Inflammatory macrophage (primary cell): ENCODE results near the gene IGFN1.

Experiments used
- DNase-seq, 2 donors: peaks; one replicate each; pipeline ENCODE4 v3.0.0-alpha.2; 2020 to 2022

Gene IGFN1

GRCh38 chr1:201267481-201268229 is 77.0 kb downstream of the IGFN1 start:
- no peak for DNase-seq

- DNase-seq: no peak
Measured at GRCh38 chr1:201268604-201269151, 78.1 kb downstream of the IGFN1 start.

GRCh38 chr1:201269281-201269680 is 78.7 kb downstream of the IGFN1 start:
- DNase-seq: no peak

- no peak for DNase-seq
Measured at GRCh38 chr1:201269900-201270410, 79.3 kb downstream of the IGFN1 start.

GRCh38 chr1:201270616-201271390 is 80.2 kb downstream of the IGFN1 start:
- no peak for DNase-seq

GRCh38 chr1:201272799-201273198 is 82.2 kb downstream of the IGFN1 start:
- DNase-seq: no peak

GRCh38 chr1:201274616-201275252 is 84.1 kb downstream of the IGFN1 start:
- DNase-seq: no peak

GRCh38 chr1:201275253-201275666 is 84.6 kb downstream of the IGFN1 start:
- DNase-seq: no peak

- DNase-seq: no peak
Measured at GRCh38 chr1:201276891-201277290, 86.3 kb downstream of the IGFN1 start.

GRCh38 chr1:201277441-201277840 is 86.8 kb downstream of the IGFN1 start:
- no peak for DNase-seq
